Upper lobe of left lung (tissue), 6 donors: ENCODE data around the gene MSL3B.

Source experiments
- ATAC-seq, 2 donors: fragments of 200-7000 bp; cut with Tn5 transposase; one replicate each; pipeline ENCODE4 v1.9.1; 2022; ENCODE audit warnings: mild to moderate bottlenecking in 2 of 2, moderate library complexity in 2 of 2; ENCODE audit not compliant: low FRiP score in 2 of 2
- DNase-seq, 2 donors: peaks; one replicate each; pipeline ENCODE4 v3.0.0-alpha.2; 2019 to 2020
- H3K27ac ChIP-seq, 4 donors: fragments of 200-600 bp; sonication (generic); one replicate each; pipeline ENCODE4 v1.5.1; 2016 to 2019
- H3K27me3 ChIP-seq, 4 donors: fragments of 200-600 bp; sonication (generic); one replicate each; pipeline ENCODE4 v1.5.1; 2017 to 2019
- H3K36me3 ChIP-seq, 4 donors: fragments of 200-600 bp; sonication (generic); one replicate each; pipeline ENCODE4 v1.5.1; 2016 to 2019
- H3K4me1 ChIP-seq, 4 donors: fragments of 200-600 bp; sonication (generic); one replicate each; pipeline ENCODE4 v1.5.1; 2018 to 2019
- H3K4me3 ChIP-seq, 4 donors: fragments of 200-600 bp; sonication (generic); one replicate each; pipeline ENCODE4 v1.5.1; 2017 to 2019; ENCODE audit warnings: mild to moderate bottlenecking in 2 of 4, moderate library complexity in 1 of 4
- H3K9me3 ChIP-seq, 4 donors: fragments of 200-600 bp; sonication (generic); one replicate each; pipeline ENCODE4 v1.5.1; 2018 to 2019
- CTCF ChIP-seq, 6 experiments: fragments of 450-650 bp in 4 of 6; fragments of 200-600 bp in 2 of 6; sonication (generic) in 2 of 6; IDR thresholded peaks; one replicate each; pipeline ENCODE4 v1.5.1; 2016 to 2019; ENCODE audit warnings: antibody characterized with exemption in 6 of 6
- EP300 ChIP-seq, 4 donors: sonication (generic); formaldehyde crosslinking; IDR thresholded peaks; one replicate each; pipeline ENCODE4 v1.5.1; 2017; ENCODE audit warnings: antibody characterized with exemption in 4 of 4, control low read depth in 2 of 4
- POLR2A ChIP-seq, 4 donors: fragments of 450-650 bp; IDR thresholded peaks; one replicate each; pipeline ENCODE4 v1.5.1; 2016 to 2017; ENCODE audit warnings: antibody characterized with exemption in 4 of 4, mild to moderate bottlenecking in 2 of 4
- POLR2AphosphoS5 ChIP-seq, 2 donors: sonication (generic); formaldehyde crosslinking; IDR thresholded peaks; one replicate each; pipeline ENCODE4 v1.5.1; 2017; ENCODE audit warnings: antibody characterized with exemption in 2 of 2
- WGBS, 2 donors: methylation state at CpG; one replicate each; pipeline ENCODE4 v1.1.5; 2017 to 2018; 5-methylcytosine and 5-hydroxymethylcytosine counted together
- donor health status: DM: no; HTN: no; CAD: no; lungs with moderate emphysema.
- donor health status: DM: no; HTN: yes; CAD: no; lungs with severe emphysema.

The MSL3B gene

GRCh38 chr2:233845301-233846060 is 22.7 kb downstream of the MSL3B start:
- DNase-seq (no peak), ATAC-seq (no peak)
- Histone ChIP-seq H3K36me3 (no peaks in the 10 kb centered on the region), H3K27me3 (peaks cover 0 to 3% (median 0%) of the 10 kb centered on the region in 4 donors), H3K9me3 (no peaks in the 10 kb centered on the region), H3K4me3 (no peak overlapping the region), H3K4me1 (no peaks in the 10 kb centered on the region), H3K27ac (no peak overlapping the region)
- no peak for TF ChIP-seq POLR2A (IDR thresholded peaks at IDR 0.05)
- TF ChIP-seq POLR2AphosphoS5 (IDR thresholded peaks at IDR 0.05) = no peak
- no peak for TF ChIP-seq EP300 (IDR thresholded peaks at IDR 0.05)
- no peak for TF ChIP-seq CTCF (IDR thresholded peaks at IDR 0.05)
- 91 to 100% methylated on average over 1 of the region's 1 CpG for WGBS, 2 donors

- Histone ChIP-seq H3K9me3 (no peaks in the 10 kb centered on the region), H3K36me3 (no peaks in the 10 kb centered on the region), H3K27ac (no peak overlapping the region), H3K27me3 (peaks cover 0 to 3% (median 0%) of the 10 kb centered on the region in 4 donors), H3K4me3 (no peak overlapping the region), H3K4me1 (no peaks in the 10 kb centered on the region)
- 89 to 90% methylated on average over 3 of the region's 3 CpGs for WGBS, 2 donors
- DNase-seq = no peak
- no peak for ATAC-seq
- TF ChIP-seq CTCF (IDR thresholded peaks at IDR 0.05) (no peak), EP300 (IDR thresholded peaks at IDR 0.05) (no peak), POLR2AphosphoS5 (IDR thresholded peaks at IDR 0.05) (no peak), POLR2A (IDR thresholded peaks at IDR 0.05) (no peak)
Observed at GRCh38 chr2:233844836-233845235, 23.4 kb downstream of the MSL3B start.

- WGBS, 2 donors = 91 to 94% methylated on average over 14 to 19 of the region's 19 CpGs
Observed at GRCh38 chr2:233844064-233844807, 23.9 kb downstream of the MSL3B start.

DNA sequence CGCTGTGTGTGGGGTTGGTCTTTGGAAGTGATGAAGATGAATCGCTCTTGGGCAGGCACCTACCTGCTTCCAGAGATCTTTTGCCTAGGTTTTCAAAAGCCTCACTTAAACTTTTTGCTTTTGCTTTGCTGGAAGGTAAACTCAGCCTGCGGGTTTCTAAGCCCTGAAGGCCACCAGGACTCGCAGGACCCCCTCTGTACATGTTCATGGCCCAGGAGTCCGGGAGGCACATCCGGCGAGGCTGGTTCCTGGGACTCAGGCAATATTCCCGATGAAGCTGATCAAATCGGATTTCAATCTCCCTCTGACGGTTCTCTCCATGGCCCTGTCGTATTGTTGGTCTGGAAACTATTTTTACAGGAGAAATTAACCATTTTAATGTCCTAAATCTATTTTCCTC is 27.0 kb downstream of the MSL3B start:
- ATAC-seq (no peak), DNase-seq (no peak)
- WGBS, 2 donors = 93 to 94% methylated on average over 11 of the region's 11 CpGs
- TF ChIP-seq CTCF (IDR thresholded peaks at IDR 0.05) (no peak), EP300 (IDR thresholded peaks at IDR 0.05) (no peak), POLR2AphosphoS5 (IDR thresholded peaks at IDR 0.05) (no peak), POLR2A (IDR thresholded peaks at IDR 0.05) (no peak)
- Histone ChIP-seq H3K36me3 (no peaks in the 10 kb centered on the region), H3K4me1 (no peaks in the 10 kb centered on the region), H3K9me3 (no peaks in the 10 kb centered on the region), H3K27ac (no peak overlapping the region), H3K27me3 (no peaks in the 10 kb centered on the region), H3K4me3 (no peak overlapping the region)

More at GRCh38 chr2:233844064-233844807, 23.9 kb downstream of the MSL3B start:
- TF ChIP-seq POLR2A (IDR thresholded peaks at IDR 0.05) (no peak), POLR2AphosphoS5 (IDR thresholded peaks at IDR 0.05) (no peak), CTCF (IDR thresholded peaks at IDR 0.05) (no peak), EP300 (IDR thresholded peaks at IDR 0.05) (no peak)
- H3K4me1 ChIP-seq = no peaks in the 10 kb centered on the region
- H3K4me3 ChIP-seq = no peak overlapping the region
- ATAC-seq (no peak), DNase-seq (no peak)
- no peaks in the 10 kb centered on the region for H3K36me3 ChIP-seq
- H3K27me3 ChIP-seq = peaks cover 0 to 3% (median 0%) of the 10 kb centered on the region in 4 donors
- H3K27ac ChIP-seq = no peak overlapping the region
- H3K9me3 ChIP-seq = no peaks in the 10 kb centered on the region
